ENCODE data around the gene PPOX. TPM values are rescaled to one million over a fixed set of nuclear protein-coding genes. Genes with fewer than 3 reads are reported as not detected.

Gene PPOX
- total and polyA plus RNA-seq, 2 experiments from 2014 or later: 26.5 to 39.6 TPM

GRCh38 chr1:161174911-161175310 is 8.7 kb downstream of the PPOX start:
- no peaks in the 10 kb centered on the region for H3K9me2 ChIP-seq (ENCODE audit: insufficient read depth)
- Mint-ChIP-seq H3K27me3 (ENCODE audit: insufficient read depth, low read depth, poor library complexity) (peaks cover 4% of the 10 kb centered on the region), H3K4me1 (peaks cover 15% of the 10 kb centered on the region), H3K27ac (no peak overlapping the region), H3K4me3 (no peak overlapping the region), H3K9me3 (no peaks in the 10 kb centered on the region), H3K36me3 (ENCODE audit: low read depth) (peaks cover 49% of the 10 kb centered on the region)
- no peak for TF ChIP-seq ZNF114 (CRISPR knock-in tag; IDR thresholded peaks at IDR 0.05)
- no peak for TF ChIP-seq ETS1 (IDR thresholded peaks at IDR 0.05)
- TF ChIP-seq ZNF331 (CRISPR knock-in tag; IDR thresholded peaks at IDR 0.05; ENCODE audit: low read depth): no peak
- no peak for TF ChIP-seq NANOG (IDR thresholded peaks at IDR 0.05; ENCODE audit: borderline replicate concordance)
- TF ChIP-seq JUNB (IDR thresholded peaks at IDR 0.05; ENCODE audit: unreplicated experiment): no peak
- no peak for TF ChIP-seq CREB1 (CRISPR knock-in tag; IDR thresholded peaks at IDR 0.05; ENCODE audit: low read depth)
- no peak for TF ChIP-seq EZH2phosphoT487 (IDR thresholded peaks at IDR 0.05; ENCODE audit: unreplicated experiment)
- no peak for TF ChIP-seq POLR2AphosphoS5 (IDR thresholded peaks at IDR 0.05; ENCODE audit: low read depth)
- no peak for TF ChIP-seq EZH2 (IDR thresholded peaks at IDR 0.05; ENCODE audit: low read depth, unreplicated experiment)
- TF ChIP-seq, protein P1, sequence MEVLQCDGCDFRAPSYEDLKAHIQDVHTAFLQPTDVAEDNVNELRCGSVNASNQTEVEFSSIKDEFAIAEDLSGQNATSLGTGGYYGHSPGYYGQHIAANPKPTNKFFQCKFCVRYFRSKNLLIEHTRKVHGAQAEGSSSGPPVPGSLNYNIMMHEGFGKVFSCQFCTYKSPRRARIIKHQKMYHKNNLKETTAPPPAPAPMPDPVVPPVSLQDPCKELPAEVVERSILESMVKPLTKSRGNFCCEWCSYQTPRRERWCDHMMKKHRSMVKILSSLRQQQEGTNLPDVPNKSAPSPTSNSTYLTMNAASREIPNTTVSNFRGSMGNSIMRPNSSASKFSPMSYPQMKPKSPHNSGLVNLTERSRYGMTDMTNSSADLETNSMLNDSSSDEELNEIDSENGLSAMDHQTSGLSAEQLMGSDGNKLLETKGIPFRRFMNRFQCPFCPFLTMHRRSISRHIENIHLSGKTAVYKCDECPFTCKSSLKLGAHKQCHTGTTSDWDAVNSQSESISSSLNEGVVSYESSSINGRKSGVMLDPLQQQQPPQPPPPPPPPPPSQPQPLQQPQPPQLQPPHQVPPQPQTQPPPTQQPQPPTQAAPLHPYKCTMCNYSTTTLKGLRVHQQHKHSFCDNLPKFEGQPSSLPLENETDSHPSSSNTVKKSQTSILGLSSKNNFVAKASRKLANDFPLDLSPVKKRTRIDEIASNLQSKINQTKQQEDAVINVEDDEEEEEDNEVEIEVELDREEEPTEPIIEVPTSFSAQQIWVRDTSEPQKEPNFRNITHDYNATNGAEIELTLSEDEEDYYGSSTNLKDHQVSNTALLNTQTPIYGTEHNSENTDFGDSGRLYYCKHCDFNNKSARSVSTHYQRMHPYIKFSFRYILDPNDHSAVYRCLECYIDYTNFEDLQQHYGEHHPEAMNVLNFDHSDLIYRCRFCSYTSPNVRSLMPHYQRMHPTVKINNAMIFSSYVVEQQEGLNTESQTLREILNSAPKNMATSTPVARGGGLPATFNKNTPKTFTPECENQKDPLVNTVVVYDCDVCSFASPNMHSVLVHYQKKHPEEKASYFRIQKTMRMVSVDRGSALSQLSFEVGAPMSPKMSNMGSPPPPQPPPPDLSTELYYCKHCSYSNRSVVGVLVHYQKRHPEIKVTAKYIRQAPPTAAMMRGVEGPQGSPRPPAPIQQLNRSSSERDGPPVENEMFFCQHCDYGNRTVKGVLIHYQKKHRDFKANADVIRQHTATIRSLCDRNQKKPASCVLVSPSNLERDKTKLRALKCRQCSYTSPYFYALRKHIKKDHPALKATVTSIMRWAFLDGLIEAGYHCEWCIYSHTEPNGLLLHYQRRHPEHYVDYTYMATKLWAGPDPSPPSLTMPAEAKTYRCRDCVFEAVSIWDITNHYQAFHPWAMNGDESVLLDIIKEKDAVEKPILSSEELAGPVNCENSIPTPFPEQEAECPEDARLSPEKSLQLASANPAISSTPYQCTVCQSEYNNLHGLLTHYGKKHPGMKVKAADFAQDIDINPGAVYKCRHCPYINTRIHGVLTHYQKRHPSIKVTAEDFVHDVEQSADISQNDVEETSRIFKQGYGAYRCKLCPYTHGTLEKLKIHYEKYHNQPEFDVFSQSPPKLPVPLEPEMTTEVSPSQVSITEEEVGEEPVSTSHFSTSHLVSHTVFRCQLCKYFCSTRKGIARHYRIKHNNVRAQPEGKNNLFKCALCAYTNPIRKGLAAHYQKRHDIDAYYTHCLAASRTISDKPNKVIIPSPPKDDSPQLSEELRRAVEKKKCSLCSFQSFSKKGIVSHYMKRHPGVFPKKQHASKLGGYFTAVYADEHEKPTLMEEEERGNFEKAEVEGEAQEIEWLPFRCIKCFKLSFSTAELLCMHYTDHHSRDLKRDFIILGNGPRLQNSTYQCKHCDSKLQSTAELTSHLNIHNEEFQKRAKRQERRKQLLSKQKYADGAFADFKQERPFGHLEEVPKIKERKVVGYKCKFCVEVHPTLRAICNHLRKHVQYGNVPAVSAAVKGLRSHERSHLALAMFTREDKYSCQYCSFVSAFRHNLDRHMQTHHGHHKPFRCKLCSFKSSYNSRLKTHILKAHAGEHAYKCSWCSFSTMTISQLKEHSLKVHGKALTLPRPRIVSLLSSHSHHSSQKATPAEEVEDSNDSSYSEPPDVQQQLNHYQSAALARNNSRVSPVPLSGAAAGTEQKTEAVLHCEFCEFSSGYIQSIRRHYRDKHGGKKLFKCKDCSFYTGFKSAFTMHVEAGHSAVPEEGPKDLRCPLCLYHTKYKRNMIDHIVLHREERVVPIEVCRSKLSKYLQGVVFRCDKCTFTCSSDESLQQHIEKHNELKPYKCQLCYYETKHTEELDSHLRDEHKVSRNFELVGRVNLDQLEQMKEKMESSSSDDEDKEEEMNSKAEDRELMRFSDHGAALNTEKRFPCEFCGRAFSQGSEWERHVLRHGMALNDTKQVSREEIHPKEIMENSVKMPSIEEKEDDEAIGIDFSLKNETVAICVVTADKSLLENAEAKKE (CRISPR knock-in tag; IDR thresholded peaks at IDR 0.05): no peak
- no peak for TF ChIP-seq STAT1 (IDR thresholded peaks at IDR 0.05; ENCODE audit: unreplicated experiment)
- H3K4me2 ChIP-seq: no peak overlapping the region
- H4K20me1 ChIP-seq (replicated peaks; ENCODE audit: insufficient read depth): peaks cover 6% of the 10 kb centered on the region; the same call in 1 of the 2 replicates
- H3K36me3 ChIP-seq (ENCODE audit: insufficient read depth): peaks cover 17% of the 10 kb centered on the region
- no peak overlapping the region for H3K27ac ChIP-seq (ENCODE audit: low read depth)
- H3K4me1 ChIP-seq (ENCODE audit: insufficient read depth): peaks cover 15% of the 10 kb centered on the region; the same call in 1 of the 2 replicates
- no peak overlapping the region for H2AFZ ChIP-seq
- H3F3A ChIP-seq (replicated peaks; ENCODE audit: low read depth): 0 out of 2 replicates have a peak, but pooled peaks cover 3% of the 10 kb centered on the region
- no peak overlapping the region for H3K4me3 ChIP-seq
- ATAC-seq (no peak), DNase-seq (ENCODE audit: low spot score) (no peak)
- no peaks in the 10 kb centered on the region for H3K27me3 ChIP-seq (ENCODE audit: insufficient read depth)
- peaks cover 8% of the 10 kb centered on the region for H3K79me2 ChIP-seq (replicated peaks; ENCODE audit: insufficient read depth)
